Fibroblast of upper back skin (primary cell): Measurements from ENCODE around the gene SLC11A2.
A peak's percentile ranks its signal among the peaks of the same experiment; 100 is the strongest.

Experiments
- DNase-seq: peaks from one replicate; pipeline ENCODE4 v3.0.0-alpha.2; 2013

The SLC11A2 gene

GRCh38 chr12:51025836-51026638 is at the start of gene SLC11A2:
Gene SLC11A2 (minus strand): TSS chr12:51026384. CDS start chr12:51010728, 15,656 bp downstream.
- DNase-seq: peak; percentile 92

- DNase-seq: no peak
Measured at GRCh38 chr12:51075390-51075789, 49.2 kb upstream of the SLC11A2 start.

- DNase-seq: no peak
Measured at GRCh38 chr12:51071663-51072062, 45.5 kb upstream of the SLC11A2 start.

GRCh38 chr12:51070004-51070403 is 43.8 kb upstream of the SLC11A2 start:
- peak; percentile 82 for DNase-seq

- no peak for DNase-seq
Measured at GRCh38 chr12:51067771-51068170, 41.6 kb upstream of the SLC11A2 start.

- no peak for DNase-seq
Measured at GRCh38 chr12:51067229-51067628, 41.0 kb upstream of the SLC11A2 start.

- no peak for DNase-seq
Measured at GRCh38 chr12:51065530-51065929, 39.3 kb upstream of the SLC11A2 start.

- DNase-seq: no peak
Measured at GRCh38 chr12:51062631-51063397, 36.6 kb upstream of the SLC11A2 start.

- no peak for DNase-seq
Measured at GRCh38 chr12:51059086-51059485, 32.9 kb upstream of the SLC11A2 start.

- peak; percentile 11 for DNase-seq
Measured at GRCh38 chr12:51056242-51056641, 30.1 kb upstream of the SLC11A2 start.

- no peak for DNase-seq
Measured at GRCh38 chr12:51055060-51055459, 28.9 kb upstream of the SLC11A2 start.

- no peak for DNase-seq
Measured at GRCh38 chr12:51051787-51052186, 25.6 kb upstream of the SLC11A2 start.

GRCh38 chr12:51049525-51049924 is 23.3 kb upstream of the SLC11A2 start:
- DNase-seq: no peak

- DNase-seq: no peak
Measured at GRCh38 chr12:51048661-51049251, 22.6 kb upstream of the SLC11A2 start.

GRCh38 chr12:51047655-51048540 is 21.7 kb upstream of the SLC11A2 start, which contains the start of gene LETMD1:
Gene LETMD1 (plus strand): TSS chr12:51048327. CDS start chr12:51048357, 30 bp downstream.
- peak; percentile 98 for DNase-seq

- no peak for DNase-seq
Measured at GRCh38 chr12:51036279-51036678, 10.1 kb upstream of the SLC11A2 start.

- no peak for DNase-seq
Measured at GRCh38 chr12:51033457-51034089, 7.4 kb upstream of the SLC11A2 start.

- DNase-seq: no peak
Measured at GRCh38 chr12:51033048-51033447, 6.9 kb upstream of the SLC11A2 start.

GRCh38 chr12:51028813-51029150 is 2.6 kb upstream of the SLC11A2 start:
- DNase-seq: no peak

- DNase-seq: peak; percentile 44
Measured at GRCh38 chr12:51028126-51028812, 2.1 kb upstream of the SLC11A2 start.

- DNase-seq: no peak
Measured at GRCh38 chr12:51027342-51027835, 1.2 kb upstream of the SLC11A2 start.
